ENCODE measurements around the gene PITPNC1.
A peak's percentile ranks its signal among the peaks of the same experiment; 100 is the strongest.

Gene PITPNC1

DNA sequence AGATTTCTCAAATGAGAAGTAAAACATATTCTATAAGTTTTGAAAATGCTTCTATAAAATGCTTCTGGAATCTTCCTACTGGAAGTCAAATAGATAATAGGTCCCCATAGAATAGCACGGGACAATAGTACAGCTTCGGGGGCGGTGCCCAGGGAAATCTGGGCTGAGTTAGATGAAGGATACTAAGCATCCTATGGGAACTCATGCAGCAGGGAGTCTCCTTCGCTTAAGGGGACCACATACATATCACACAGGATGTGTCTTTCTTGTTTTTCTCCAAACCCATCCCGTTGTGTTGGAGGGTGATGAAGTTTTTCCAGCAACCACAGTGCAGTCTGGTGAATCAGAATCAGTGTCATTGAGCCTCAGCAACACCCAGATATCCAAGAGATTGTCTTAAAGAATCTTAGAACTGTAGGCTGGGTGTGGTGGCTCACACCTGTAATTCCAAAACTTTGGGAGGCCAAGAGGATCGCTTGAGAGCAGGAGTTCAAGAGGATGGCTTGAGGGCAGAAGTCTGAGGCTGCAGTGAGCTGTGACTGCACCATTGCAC lies 84.2 kb downstream of the PITPNC1 start:
- H3K4me3 ChIP-seq (ENCODE audit: low read depth, low read length) = no peak overlapping the region
- no peak for DNase-seq (ENCODE audit: low read depth)

DNA sequence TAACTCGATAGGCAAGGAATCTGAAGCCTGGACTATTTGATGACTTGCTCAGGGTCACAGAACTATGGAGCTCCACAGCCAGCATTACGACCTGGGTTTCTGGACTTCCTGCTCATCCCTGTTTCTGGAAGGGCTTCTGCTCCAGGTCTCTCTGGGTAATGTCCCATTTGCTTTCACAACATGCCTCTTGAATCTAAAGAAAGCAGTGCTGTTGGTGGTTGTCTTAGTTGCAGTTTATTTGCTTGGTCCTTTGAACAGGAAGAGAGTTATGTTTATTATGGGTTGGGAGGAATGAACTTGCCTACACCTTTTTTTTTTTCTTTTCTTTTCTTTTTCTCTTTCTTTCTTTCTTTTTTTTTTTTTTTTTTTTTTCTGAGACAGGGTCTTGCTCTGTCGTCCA lies 84.8 kb downstream of the PITPNC1 start:
- no peak for DNase-seq (ENCODE audit: low read depth)
- H3K4me3 ChIP-seq (ENCODE audit: low read depth, low read length) = no peak overlapping the region
- TF ChIP-seq, protein P1, sequence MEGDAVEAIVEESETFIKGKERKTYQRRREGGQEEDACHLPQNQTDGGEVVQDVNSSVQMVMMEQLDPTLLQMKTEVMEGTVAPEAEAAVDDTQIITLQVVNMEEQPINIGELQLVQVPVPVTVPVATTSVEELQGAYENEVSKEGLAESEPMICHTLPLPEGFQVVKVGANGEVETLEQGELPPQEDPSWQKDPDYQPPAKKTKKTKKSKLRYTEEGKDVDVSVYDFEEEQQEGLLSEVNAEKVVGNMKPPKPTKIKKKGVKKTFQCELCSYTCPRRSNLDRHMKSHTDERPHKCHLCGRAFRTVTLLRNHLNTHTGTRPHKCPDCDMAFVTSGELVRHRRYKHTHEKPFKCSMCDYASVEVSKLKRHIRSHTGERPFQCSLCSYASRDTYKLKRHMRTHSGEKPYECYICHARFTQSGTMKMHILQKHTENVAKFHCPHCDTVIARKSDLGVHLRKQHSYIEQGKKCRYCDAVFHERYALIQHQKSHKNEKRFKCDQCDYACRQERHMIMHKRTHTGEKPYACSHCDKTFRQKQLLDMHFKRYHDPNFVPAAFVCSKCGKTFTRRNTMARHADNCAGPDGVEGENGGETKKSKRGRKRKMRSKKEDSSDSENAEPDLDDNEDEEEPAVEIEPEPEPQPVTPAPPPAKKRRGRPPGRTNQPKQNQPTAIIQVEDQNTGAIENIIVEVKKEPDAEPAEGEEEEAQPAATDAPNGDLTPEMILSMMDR (conservative IDR thresholded peaks at IDR 0.05; ENCODE audit: low read depth, low read length) = no peak

More for the DNA sequence above, 84.2 kb downstream of the PITPNC1 start:
- TF ChIP-seq, protein P1 (conservative IDR thresholded peaks at IDR 0.05; ENCODE audit: low read depth, low read length) = no peak

DNA sequence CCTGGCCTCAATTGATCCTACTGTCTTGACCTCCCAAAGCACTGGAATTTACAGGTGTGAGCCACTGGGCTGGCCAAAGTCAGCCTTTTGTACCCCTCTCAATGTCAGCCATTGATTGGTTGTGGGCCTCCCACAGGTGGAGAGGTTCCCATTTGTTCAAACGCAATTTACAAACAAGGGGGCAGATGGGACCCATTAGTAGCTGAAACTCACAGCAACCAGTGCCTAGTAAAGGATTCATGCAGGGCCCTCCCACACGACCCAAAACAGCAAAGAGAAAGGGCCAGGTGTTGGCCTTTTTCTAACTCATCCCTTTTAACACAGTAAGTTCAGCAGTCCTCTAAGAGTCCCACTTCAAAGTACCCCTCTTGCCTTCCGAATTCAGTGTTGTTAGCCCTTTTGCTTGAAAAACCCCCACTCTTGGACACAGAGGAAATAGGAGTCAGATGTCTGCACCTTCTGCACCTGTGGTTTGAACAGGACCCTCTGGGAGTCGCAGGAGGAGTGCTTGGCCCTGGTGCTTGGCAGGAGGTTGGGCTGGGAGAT lies 89.2 kb downstream of the PITPNC1 start:
- H3K4me3 ChIP-seq (ENCODE audit: low read depth, low read length) = no peak overlapping the region
- TF ChIP-seq, protein P1 (conservative IDR thresholded peaks at IDR 0.05; ENCODE audit: low read depth, low read length) = no peak
- DNase-seq (ENCODE audit: low read depth) = no peak

DNA sequence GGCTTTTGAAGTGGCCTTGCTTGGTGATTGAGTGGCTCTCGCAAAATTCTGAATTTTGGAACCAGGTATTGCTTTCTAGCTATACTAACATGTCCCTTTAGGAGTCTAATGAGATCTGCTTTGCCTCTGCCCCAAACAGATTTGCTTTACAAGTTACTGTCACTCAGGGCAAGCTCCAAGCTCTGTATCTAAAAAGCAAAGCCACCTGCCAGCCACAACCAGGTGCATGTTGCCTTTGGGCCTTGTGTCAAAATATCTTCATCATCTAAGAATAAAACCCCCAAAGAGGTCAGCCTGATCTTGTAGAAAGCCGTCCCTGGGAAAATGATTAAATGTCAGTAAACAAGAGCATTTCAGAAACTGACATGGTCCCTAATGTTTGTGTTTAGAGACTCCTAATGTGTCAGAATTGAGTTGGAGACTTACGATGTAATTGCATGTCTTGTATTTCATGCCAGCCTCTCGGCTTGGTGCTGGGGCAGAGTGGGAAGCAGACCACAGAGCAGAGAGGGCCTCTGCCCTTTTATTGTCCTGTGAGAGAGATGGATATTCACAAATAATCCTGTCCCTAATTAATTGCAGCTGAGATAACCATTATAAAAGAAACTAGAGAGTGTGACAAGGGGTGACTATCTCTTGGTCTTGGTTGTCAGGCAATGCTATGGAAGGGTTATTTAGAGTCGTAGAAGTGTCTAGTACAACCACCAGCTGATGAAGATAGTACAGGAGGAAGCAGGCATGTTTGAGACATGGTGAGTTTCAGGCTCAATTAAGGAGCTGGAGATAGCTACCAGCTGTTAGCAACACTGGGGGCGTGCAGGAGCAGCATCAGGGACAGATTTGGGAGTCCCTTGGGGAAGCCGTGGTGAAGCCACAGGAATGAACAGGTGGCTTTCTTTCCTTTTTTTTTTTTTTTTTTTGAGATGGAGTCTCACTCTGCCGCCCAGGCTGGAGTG lies 90.7 kb downstream of the PITPNC1 start:
- TF ChIP-seq, protein P1 (conservative IDR thresholded peaks at IDR 0.05; ENCODE audit: low read depth, low read length) = no peak
- H3K4me3 ChIP-seq (ENCODE audit: low read depth, low read length) = no peak overlapping the region
- DNase-seq (ENCODE audit: low read depth) = no peak

DNA sequence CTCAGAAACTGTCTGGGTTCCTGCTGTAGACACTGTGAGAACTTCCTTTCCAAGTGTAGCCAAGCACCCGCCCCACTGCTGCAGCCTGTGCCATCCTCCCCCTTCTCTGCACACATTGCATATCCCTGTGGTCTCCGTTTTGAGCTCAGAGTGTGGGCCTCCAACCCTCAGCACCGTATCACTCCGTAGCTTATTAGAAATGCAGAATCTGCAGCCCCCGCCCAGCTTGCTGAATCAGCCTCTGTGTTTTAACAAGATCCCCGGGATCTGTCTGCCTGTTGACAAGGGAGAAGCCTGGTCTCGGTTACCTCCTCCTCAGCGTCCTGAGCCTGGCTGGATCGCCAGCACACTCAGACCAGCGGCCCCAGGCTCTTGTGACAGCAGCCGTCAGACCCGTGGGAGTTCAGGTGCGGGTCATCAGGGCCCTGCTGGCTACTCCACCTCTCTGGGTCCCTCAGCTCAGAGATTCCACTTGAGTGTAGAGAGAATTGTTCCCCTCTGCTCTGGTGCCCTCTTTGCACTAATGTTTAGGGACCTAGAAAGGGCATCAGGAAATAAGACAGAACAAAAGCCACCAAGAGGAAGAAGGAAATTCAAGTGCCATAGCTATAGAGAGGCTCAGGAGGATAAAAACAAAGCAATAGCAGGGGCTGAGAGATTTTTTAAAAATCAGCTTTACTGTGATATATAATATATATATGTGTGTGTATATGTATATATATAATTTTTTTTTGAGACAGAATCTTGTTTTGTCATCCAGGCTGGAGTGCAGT lies 92.3 kb downstream of the PITPNC1 start:
- no peak overlapping the region for H3K4me3 ChIP-seq (ENCODE audit: low read depth, low read length)
- peak; percentile 39 for DNase-seq (ENCODE audit: low read depth)
- TF ChIP-seq, protein P1 (conservative IDR thresholded peaks at IDR 0.05; ENCODE audit: low read depth, low read length) = no peak

DNA sequence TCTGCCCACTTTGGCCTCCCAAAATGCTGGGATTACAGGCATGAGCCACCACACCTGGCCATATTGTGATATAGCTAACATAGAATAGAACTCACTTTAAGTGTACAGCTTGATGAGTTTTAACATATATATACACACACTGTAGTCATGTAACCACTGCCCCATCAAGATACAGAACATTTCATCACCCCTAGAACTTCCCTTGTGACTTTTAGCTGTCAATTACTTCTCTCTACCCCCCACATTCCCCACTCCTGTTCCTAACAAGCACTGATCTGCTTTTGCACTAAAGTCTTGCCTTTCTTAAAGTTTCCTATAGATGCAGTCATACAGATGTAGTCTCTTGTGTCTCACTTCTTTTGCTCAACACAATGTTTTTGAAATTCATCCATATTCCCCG lies 93.1 kb downstream of the PITPNC1 start:
- H3K4me3 ChIP-seq (ENCODE audit: low read depth, low read length) = no peak overlapping the region
- DNase-seq (ENCODE audit: low read depth) = no peak
- TF ChIP-seq, protein P1 (conservative IDR thresholded peaks at IDR 0.05; ENCODE audit: low read depth, low read length) = no peak

Measured in choroid plexus epithelial cell (primary cell).